NCI-H2196 treated with DMSO at 0.1 percent for 48 hours (cell line): Measurements from ENCODE around the gene RNASEH2B.

ENCODE experiments used
- DNase-seq: peaks from one replicate; lab custom pipeline; 2025; ENCODE audit not compliant: unreplicated experiment; lab: John Stamatoyannopoulos, UW

The RNASEH2B gene

GRCh38 chr13:50993934-50994333 lies 84.3 kb downstream of the RNASEH2B start:
- DNase-seq = no peak

- DNase-seq = no peak
Measured at GRCh38 chr13:50994651-50995050, 85.1 kb downstream of the RNASEH2B start.

DNA sequence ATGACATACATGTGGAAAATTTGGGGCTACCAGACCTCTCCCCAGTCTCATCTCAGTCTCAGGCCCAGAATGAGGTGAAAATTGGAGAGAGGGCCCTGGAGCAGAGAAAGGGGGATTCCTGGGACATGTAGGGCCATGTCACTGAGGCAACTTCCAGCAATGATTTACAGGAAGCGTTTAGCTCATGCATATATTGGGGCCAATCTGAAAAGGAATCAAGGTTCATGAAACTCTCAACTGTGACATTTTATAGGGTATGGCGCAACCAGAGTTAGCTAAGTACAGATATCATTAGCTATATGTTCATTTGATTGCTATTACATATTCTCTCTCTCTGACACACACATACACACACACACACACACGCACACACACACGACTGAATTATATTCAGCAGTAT lies 86.3 kb downstream of the RNASEH2B start:
- DNase-seq = no peak

GRCh38 chr13:50998326-50998725 lies 88.7 kb downstream of the RNASEH2B start:
- DNase-seq = no peak

GRCh38 chr13:50999641-51000040 lies 90.0 kb downstream of the RNASEH2B start:
- DNase-seq = no peak

- DNase-seq = no peak
Measured at GRCh38 chr13:51000061-51000460, 90.5 kb downstream of the RNASEH2B start.

DNA sequence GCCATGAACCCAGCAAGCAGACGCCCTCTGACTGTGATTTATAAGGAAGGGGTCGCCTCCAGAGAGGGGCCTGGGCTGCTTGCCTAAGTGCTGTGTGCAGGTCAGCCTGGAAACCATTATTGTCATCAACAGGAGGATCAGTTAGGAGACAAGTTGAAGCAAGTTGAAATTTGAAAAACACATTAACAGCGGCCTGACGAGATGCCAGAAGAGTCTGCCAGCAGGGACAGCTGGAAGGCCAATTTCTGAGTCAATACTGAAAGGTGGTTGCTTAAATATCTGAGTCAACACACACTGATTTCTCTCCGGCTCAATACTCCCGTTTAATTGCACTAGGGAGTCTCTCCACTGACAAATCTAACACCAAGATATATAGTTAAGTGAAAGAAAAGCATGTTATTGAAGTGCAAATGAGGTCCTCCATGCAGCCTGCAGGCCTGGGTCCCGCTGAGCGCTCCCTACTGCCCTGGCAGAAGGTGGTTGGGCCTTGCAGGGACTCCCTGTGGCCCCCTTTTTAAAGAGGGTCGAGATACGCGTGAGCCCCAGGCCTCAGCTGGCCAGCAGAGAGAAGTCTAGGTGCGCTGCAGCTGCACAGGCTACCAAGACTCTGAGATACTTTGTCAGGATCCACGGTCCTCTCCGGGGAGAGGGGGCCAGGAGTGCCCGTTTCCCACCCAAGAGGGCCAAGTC lies 91.1 kb downstream of the RNASEH2B start:
- DNase-seq = no peak

- DNase-seq = no peak
Measured at GRCh38 chr13:51001335-51001734, 91.7 kb downstream of the RNASEH2B start.

- DNase-seq = no peak
Measured at GRCh38 chr13:51002736-51003135, 93.1 kb downstream of the RNASEH2B start.

- no peak for DNase-seq
Measured at GRCh38 chr13:51003642-51004041, 94.1 kb downstream of the RNASEH2B start.

DNA sequence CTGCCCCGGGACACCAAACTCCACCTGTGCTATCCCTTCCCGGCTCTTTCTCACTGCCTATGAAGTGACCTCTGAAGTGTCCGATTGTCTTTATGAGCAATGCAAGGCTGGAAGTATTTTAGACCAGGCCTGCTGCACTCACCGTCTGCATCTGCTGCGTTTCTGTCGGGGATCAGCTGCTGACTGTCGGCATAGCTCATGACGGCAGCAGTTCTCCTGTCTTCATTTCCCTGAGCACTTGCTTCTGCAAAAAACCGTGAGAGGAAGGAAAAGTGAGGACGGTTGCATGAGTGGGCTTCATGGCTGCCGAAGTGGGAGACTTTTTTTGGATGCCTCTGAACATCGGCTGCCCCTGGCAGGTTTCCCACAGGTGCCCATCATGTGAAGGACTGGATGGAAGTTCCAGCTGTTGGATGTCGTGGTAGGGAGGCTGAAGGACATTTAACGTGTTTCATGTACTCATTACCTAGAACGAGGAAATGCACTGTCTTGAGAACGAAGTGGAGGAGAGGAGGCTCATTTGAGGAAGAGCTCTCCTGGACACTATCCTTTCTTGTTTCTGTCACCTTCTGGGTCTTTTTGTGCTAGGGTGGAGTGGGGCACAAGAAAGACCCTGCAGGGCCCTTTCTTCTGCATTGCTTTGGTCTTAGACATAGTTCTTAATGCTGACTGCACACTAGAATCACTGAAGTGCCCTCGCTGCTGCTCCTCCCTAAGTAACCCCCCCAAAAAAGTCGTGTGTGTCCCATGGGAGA lies 94.7 kb downstream of the RNASEH2B start:
- no peak for DNase-seq

DNA sequence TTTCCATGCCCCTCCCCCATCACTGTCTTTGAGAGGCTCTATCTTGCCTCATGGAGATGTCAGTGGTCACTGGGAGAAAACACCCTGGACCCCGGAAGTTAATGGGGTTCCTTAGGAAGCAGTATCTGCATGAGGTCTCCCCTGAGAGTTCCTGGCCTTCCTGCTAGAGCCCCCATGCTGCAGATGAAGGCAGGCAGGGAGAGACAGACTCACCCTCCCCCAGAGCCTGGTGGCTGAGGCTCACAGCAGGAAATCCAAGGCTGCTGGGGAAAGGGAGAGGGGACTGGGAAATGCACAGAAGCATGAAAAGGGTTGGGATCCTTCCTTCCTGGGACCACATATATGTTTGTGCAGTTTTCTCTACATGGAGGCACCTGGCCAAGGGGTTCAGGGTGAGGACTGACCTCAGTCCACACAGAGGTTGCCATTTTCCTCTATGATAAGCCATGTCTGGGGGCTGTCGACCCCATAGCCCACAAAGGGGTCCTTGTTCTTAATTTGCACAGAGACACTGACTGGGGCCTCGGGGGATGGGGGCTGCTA lies 95.4 kb downstream of the RNASEH2B start:
- no peak for DNase-seq

- DNase-seq = no peak
Measured at GRCh38 chr13:51005566-51005965, 96.0 kb downstream of the RNASEH2B start.
